ENCODE measurements around the gene PCMT1.
A peak's percentile ranks its signal among the peaks of the same experiment; 100 is the strongest.
"Not testable (repeated sequence)": the region's sequence is repeated elsewhere in the genome, so short reads cannot be mapped to it uniquely, and the experiment has no call there.

Gene PCMT1

GRCh38 chr6:149833651-149834050 lies 84.1 kb downstream of the PCMT1 start:
- Histone ChIP-seq H3K36me3 (ENCODE audit: control insufficient read depth, insufficient read depth, low read length) (no peaks in the 10 kb centered on the region), H3K4me3 (ENCODE audit: insufficient read depth, low read depth, low read length, poor library complexity, severe bottlenecking) (no peak overlapping the region), H3K9me3 (ENCODE audit: control insufficient read depth, low read length) (no peaks in the 10 kb centered on the region), H3K27ac (ENCODE audit: insufficient read depth, low read length, poor library complexity, severe bottlenecking) (no peak overlapping the region), H3K27me3 (replicated peaks; ENCODE audit: control insufficient read depth, insufficient read depth, low read length, poor library complexity, severe bottlenecking) (no peaks in the 10 kb centered on the region), H3K4me1 (ENCODE audit: control insufficient read depth, insufficient read depth, low read length, poor library complexity, severe bottlenecking) (no peaks in the 10 kb centered on the region)
- DNase-seq = no peak

DNA sequence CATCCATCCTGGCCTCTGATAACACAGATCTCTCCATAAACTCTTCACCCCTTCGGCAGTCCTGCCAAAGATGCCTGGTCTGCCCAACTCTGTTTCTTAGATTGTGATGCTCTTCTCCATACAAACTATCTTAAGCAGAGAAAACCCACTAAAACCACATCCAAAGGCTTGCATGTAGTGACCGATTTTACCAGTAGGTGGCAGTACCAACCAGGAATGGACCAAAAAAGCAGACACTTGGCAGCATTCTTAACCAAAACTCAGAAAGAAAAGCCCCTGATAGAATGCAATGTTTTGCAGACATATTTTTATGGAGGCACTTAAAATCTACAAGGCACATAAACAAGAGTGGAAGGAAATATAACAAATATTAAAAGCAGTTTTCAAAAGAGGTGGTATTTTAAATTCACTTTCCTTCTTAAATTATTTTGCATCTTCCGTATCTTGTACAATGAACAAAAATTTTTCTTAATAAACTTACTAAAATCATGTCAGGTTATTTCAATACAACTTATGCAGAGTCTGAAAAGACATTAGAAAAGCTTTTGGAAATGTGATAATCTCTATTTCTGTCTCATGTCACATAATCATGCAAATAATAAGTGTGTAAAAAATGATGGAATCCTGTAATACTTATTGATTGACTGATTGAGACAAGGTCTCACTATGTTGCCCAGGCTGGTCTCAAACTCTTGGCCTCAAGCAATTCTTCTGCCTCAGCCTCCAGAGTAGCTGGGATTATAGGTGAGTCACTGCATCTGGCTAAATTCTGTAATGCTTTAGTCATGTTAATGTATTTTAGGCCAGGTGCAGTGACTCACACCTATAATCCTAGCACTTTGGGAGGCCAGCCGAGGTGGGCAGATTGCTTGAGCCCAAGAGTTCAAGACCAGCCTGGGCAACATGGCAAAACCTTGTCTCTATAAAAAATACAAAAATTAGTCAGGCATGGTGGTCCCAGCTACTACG lies 85.3 kb downstream of the PCMT1 start:
- H3K9me3 ChIP-seq (ENCODE audit: control insufficient read depth, low read length) = no peaks in the 10 kb centered on the region
- no peaks in the 10 kb centered on the region for H3K27me3 ChIP-seq (replicated peaks; ENCODE audit: control insufficient read depth, insufficient read depth, low read length, poor library complexity, severe bottlenecking)
- H3K36me3 ChIP-seq (ENCODE audit: control insufficient read depth, insufficient read depth, low read length) = no peaks in the 10 kb centered on the region
- H3K4me1 ChIP-seq (ENCODE audit: control insufficient read depth, insufficient read depth, low read length, poor library complexity, severe bottlenecking) = no peaks in the 10 kb centered on the region
- H3K4me3 ChIP-seq (ENCODE audit: insufficient read depth, low read depth, low read length, poor library complexity, severe bottlenecking) = no peak overlapping the region
- DNase-seq = peak; percentile 34 to 52 (median 44)
- no peak overlapping the region for H3K27ac ChIP-seq (ENCODE audit: insufficient read depth, low read length, poor library complexity, severe bottlenecking)

DNA sequence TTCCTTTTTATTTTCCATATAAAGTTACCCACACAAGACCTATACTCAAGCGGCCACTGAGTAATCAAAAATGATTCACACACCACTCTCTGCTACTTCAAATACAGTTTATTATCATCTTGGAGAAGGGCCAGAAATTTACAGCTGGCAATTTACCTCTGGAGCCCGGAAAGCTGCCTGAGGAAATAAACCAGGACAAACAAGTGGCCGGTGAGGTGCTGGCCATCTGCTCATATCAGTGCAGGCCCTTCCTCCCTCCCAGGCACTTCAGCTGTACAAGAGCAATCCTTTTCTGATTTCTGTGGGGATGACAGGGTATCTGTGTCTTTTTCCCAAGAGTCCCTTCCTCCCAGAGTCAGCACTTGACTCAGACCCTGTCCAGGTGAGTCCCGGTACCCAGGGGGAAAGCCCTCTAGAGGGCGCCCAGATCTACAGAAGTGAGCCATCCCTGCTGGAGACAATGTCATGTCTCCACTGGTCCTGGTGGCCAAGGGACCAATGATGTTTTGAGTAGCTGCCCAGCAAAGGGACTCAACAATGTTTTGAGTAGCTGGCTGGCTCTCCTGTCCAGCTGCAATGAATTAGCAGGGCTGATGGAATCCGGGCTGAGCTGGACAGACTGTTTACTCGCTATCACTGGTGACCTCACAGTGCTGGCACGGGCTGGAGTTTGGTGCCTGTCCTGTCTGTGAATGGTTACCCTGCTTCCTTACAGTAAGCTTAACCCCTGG lies 91.0 kb downstream of the PCMT1 start:
- Histone ChIP-seq H3K4me3 (ENCODE audit: insufficient read depth, low read depth, low read length, poor library complexity, severe bottlenecking) (no peak overlapping the region), H3K4me1 (ENCODE audit: control insufficient read depth, insufficient read depth, low read length, poor library complexity, severe bottlenecking) (no peaks in the 10 kb centered on the region), H3K36me3 (ENCODE audit: control insufficient read depth, insufficient read depth, low read length) (no peaks in the 10 kb centered on the region), H3K27ac (ENCODE audit: insufficient read depth, low read length, poor library complexity, severe bottlenecking) (no peak overlapping the region), H3K27me3 (replicated peaks; ENCODE audit: control insufficient read depth, insufficient read depth, low read length, poor library complexity, severe bottlenecking) (no peaks in the 10 kb centered on the region), H3K9me3 (ENCODE audit: control insufficient read depth, low read length) (no peaks in the 10 kb centered on the region)
- DNase-seq = peak in 1 of 3 donors; percentile 3

- DNase-seq = no peak
- Histone ChIP-seq H3K4me3 (ENCODE audit: insufficient read depth, low read depth, low read length, poor library complexity, severe bottlenecking) (no peak overlapping the region), H3K9me3 (ENCODE audit: control insufficient read depth, low read length) (no peaks in the 10 kb centered on the region), H3K27me3 (replicated peaks; ENCODE audit: control insufficient read depth, insufficient read depth, low read length, poor library complexity, severe bottlenecking) (no peaks in the 10 kb centered on the region), H3K4me1 (ENCODE audit: control insufficient read depth, insufficient read depth, low read length, poor library complexity, severe bottlenecking) (no peaks in the 10 kb centered on the region), H3K27ac (ENCODE audit: insufficient read depth, low read length, poor library complexity, severe bottlenecking) (no peak overlapping the region), H3K36me3 (ENCODE audit: control insufficient read depth, insufficient read depth, low read length) (no peaks in the 10 kb centered on the region)
Observed at GRCh38 chr6:149842331-149842730, 92.8 kb downstream of the PCMT1 start.

DNA sequence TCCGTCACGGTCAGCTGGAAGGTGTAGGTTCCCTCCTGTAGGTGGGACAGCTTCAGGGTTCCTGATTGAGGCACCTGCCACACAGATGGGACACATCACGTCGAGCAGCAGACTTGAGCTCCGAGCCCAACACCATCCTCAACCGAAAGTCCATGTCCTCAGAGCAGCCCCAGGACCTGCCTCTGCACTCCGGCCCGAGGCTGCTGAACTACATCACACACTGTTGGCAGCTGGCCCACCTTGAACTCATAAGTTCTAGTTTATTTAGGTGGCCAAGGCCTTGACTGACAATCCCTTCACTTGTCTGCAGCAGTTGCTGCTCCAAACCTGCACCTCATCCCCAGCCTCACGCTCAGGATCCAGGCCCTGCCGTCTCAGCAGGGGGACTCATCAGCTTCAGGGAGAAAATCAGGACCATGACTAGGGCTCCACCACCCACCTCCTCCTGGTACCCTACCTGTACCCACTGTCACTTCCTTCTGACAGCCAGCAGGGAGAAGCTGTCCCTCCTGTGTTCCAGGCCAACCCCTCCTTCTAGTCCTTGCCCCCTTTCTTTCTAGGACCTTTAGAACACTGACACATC lies 93.6 kb downstream of the PCMT1 start:
- Histone ChIP-seq H3K27me3 (replicated peaks; ENCODE audit: control insufficient read depth, insufficient read depth, low read length, poor library complexity, severe bottlenecking) (no peaks in the 10 kb centered on the region), H3K9me3 (ENCODE audit: control insufficient read depth, low read length) (no peaks in the 10 kb centered on the region), H3K27ac (ENCODE audit: insufficient read depth, low read length, poor library complexity, severe bottlenecking) (no peak overlapping the region), H3K36me3 (ENCODE audit: control insufficient read depth, insufficient read depth, low read length) (no peaks in the 10 kb centered on the region), H3K4me3 (ENCODE audit: insufficient read depth, low read depth, low read length, poor library complexity, severe bottlenecking) (no peak overlapping the region), H3K4me1 (ENCODE audit: control insufficient read depth, insufficient read depth, low read length, poor library complexity, severe bottlenecking) (no peaks in the 10 kb centered on the region)
- DNase-seq = no peak

DNA sequence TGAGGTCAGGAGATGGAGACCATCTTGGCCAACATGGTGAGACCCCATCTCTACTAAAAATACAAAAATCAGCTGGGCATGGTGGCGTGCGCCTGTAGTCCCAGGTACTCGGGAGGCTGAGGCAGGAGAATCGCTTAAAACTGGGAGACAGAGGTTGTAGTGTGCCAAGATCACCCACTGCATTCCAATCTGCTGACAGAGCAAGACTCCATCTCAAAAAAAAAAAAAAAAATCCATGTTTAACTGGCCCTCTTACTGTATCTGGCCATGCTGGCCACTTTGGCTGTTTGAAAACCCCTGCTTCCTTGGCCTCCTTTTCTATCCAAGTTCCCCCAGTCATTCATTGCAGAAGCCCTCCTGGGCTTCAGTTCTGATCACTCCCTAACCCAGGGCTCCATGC lies 94.5 kb downstream of the PCMT1 start:
- H3K27ac ChIP-seq (ENCODE audit: insufficient read depth, low read length, poor library complexity, severe bottlenecking); H3K9me3 ChIP-seq (ENCODE audit: control insufficient read depth, low read length); H3K4me3 ChIP-seq (ENCODE audit: insufficient read depth, low read depth, low read length, poor library complexity, severe bottlenecking); H3K4me1 ChIP-seq (ENCODE audit: control insufficient read depth, insufficient read depth, low read length, poor library complexity, severe bottlenecking); H3K27me3 ChIP-seq (replicated peaks; ENCODE audit: control insufficient read depth, insufficient read depth, low read length, poor library complexity, severe bottlenecking); DNase-seq; H3K36me3 ChIP-seq (ENCODE audit: control insufficient read depth, insufficient read depth, low read length): not testable (repeated sequence)

GRCh38 chr6:149844480-149844879 lies 94.9 kb downstream of the PCMT1 start:
- H3K9me3 ChIP-seq (ENCODE audit: control insufficient read depth, low read length) = no peaks in the 10 kb centered on the region
- no peaks in the 10 kb centered on the region for H3K4me1 ChIP-seq (ENCODE audit: control insufficient read depth, insufficient read depth, low read length, poor library complexity, severe bottlenecking)
- no peaks in the 10 kb centered on the region for H3K27me3 ChIP-seq (replicated peaks; ENCODE audit: control insufficient read depth, insufficient read depth, low read length, poor library complexity, severe bottlenecking)
- no peaks in the 10 kb centered on the region for H3K36me3 ChIP-seq (ENCODE audit: control insufficient read depth, insufficient read depth, low read length)
- DNase-seq = no peak
- H3K4me3 ChIP-seq (ENCODE audit: insufficient read depth, low read depth, low read length, poor library complexity, severe bottlenecking) = no peak overlapping the region
- no peak overlapping the region for H3K27ac ChIP-seq (ENCODE audit: insufficient read depth, low read length, poor library complexity, severe bottlenecking)

DNA sequence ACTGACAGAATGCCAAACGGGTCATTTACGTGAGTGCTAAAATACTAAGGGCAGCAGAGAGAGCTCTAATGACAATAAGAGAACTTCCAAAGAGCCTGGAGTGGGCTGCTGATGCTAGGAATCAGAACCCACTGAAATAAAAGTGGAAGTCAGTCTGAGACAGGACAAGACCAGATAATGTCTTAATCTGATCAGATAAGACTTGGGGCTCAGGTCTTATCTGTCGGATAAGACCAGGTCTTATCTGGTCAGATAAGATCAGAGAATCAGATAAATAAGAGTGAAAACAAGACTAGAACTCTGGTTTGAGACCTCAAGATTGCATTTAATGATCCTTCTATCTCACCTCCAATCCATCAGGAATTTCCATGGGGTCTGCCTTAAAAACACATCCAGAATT lies 96.0 kb downstream of the PCMT1 start:
- no peak overlapping the region for H3K27ac ChIP-seq (ENCODE audit: insufficient read depth, low read length, poor library complexity, severe bottlenecking)
- H3K4me1 ChIP-seq (ENCODE audit: control insufficient read depth, insufficient read depth, low read length, poor library complexity, severe bottlenecking) = no peaks in the 10 kb centered on the region
- H3K27me3 ChIP-seq (replicated peaks; ENCODE audit: control insufficient read depth, insufficient read depth, low read length, poor library complexity, severe bottlenecking) = no peaks in the 10 kb centered on the region
- no peaks in the 10 kb centered on the region for H3K36me3 ChIP-seq (ENCODE audit: control insufficient read depth, insufficient read depth, low read length)
- DNase-seq = no peak
- H3K4me3 ChIP-seq (ENCODE audit: insufficient read depth, low read depth, low read length, poor library complexity, severe bottlenecking) = no peak overlapping the region
- no peaks in the 10 kb centered on the region for H3K9me3 ChIP-seq (ENCODE audit: control insufficient read depth, low read length)

- H3K9me3 ChIP-seq (ENCODE audit: control insufficient read depth, low read length) = no peaks in the 10 kb centered on the region
- no peaks in the 10 kb centered on the region for H3K36me3 ChIP-seq (ENCODE audit: control insufficient read depth, insufficient read depth, low read length)
- no peaks in the 10 kb centered on the region for H3K27me3 ChIP-seq (replicated peaks; ENCODE audit: control insufficient read depth, insufficient read depth, low read length, poor library complexity, severe bottlenecking)
- H3K27ac ChIP-seq (ENCODE audit: insufficient read depth, low read length, poor library complexity, severe bottlenecking) = no peak overlapping the region
- no peaks in the 10 kb centered on the region for H3K4me1 ChIP-seq (ENCODE audit: control insufficient read depth, insufficient read depth, low read length, poor library complexity, severe bottlenecking)
- no peak overlapping the region for H3K4me3 ChIP-seq (ENCODE audit: insufficient read depth, low read depth, low read length, poor library complexity, severe bottlenecking)
- no peak for DNase-seq
Observed at GRCh38 chr6:149846321-149846720, 96.8 kb downstream of the PCMT1 start.

GRCh38 chr6:149847939-149848267 lies 98.4 kb downstream of the PCMT1 start:
- DNase-seq = no peak
- H3K27ac ChIP-seq (ENCODE audit: insufficient read depth, low read length, poor library complexity, severe bottlenecking) = no peak overlapping the region
- H3K27me3 ChIP-seq (replicated peaks; ENCODE audit: control insufficient read depth, insufficient read depth, low read length, poor library complexity, severe bottlenecking) = no peaks in the 10 kb centered on the region
- H3K4me1 ChIP-seq (ENCODE audit: control insufficient read depth, insufficient read depth, low read length, poor library complexity, severe bottlenecking) = no peaks in the 10 kb centered on the region
- H3K4me3 ChIP-seq (ENCODE audit: insufficient read depth, low read depth, low read length, poor library complexity, severe bottlenecking) = no peak overlapping the region
- no peaks in the 10 kb centered on the region for H3K9me3 ChIP-seq (ENCODE audit: control insufficient read depth, low read length)
- H3K36me3 ChIP-seq (ENCODE audit: control insufficient read depth, insufficient read depth, low read length) = no peaks in the 10 kb centered on the region
